Stimulated activated CD4-positive, alpha-beta T cell treated with anti-CD3 and anti-CD28 coated beads, Interleukin-4, amount 100 ng/mL, for 4 hours (primary cell): ENCODE data around the gene LDLR.
"Not testable (repeated sequence)": the region's sequence is repeated elsewhere in the genome, so short reads cannot be mapped to it uniquely, and the experiment has no call there.

ENCODE experiments used
- DNase-seq, 2 experiments: peaks; one replicate each; pipeline ENCODE4 v3.0.0-alpha.2; 2020

LDLR gene

DNA sequence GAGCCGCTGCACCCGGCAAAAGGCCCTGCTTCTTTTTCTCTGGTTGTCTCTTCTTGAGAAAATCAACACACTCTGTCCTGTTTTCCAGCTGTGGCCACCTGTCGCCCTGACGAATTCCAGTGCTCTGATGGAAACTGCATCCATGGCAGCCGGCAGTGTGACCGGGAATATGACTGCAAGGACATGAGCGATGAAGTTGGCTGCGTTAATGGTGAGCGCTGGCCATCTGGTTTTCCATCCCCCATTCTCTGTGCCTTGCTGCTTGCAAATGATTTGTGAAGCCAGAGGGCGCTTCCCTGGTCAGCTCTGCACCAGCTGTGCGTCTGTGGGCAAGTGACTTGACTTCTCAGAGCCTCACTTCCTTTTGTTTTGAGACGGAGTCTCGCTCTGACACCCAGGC lies 17.2 kb downstream of the LDLR start:
- no peak for DNase-seq

DNA sequence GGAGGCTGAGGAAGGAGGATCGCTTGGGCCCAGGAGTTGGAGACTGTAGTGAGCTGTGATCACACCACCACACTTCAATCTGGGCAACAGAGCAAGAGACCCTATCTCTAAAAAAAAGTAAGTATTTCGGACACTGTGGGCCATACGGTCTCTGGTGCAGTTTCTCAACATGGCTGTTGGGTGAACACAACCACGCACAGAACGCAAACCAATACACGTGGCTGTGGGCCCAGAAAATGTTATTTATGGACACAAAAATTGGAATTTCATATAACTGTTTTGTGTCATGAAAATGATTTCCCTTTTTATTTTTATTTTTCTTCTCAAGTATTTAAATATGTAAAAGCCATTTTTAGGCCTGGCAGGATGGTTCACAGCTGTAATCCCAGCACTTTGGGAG lies 19.5 kb downstream of the LDLR start:
- no peak for DNase-seq

DNA sequence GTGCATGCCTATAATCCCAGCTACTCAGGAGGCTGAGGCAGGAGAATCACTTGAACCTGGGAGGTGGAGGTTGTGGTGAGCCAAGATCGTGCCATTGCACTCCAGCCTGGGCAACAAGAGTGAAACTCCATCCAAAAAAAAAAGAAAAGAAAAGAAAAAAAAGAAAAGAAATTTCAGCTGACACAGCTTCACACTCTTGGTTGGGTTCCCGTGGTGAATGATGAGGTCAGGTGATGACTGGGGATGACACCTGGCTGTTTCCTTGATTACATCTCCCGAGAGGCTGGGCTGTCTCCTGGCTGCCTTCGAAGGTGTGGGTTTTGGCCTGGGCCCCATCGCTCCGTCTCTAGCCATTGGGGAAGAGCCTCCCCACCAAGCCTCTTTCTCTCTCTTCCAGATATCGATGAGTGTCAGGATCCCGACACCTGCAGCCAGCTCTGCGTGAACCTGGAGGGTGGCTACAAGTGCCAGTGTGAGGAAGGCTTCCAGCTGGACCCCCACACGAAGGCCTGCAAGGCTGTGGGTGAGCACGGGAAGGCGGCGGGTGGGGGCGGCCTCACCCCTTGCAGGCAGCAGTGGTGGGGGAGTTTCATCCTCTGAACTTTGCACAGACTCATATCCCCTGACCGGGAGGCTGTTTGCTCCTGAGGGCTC lies 22.0 kb downstream of the LDLR start:
- DNase-seq: no peak

DNA sequence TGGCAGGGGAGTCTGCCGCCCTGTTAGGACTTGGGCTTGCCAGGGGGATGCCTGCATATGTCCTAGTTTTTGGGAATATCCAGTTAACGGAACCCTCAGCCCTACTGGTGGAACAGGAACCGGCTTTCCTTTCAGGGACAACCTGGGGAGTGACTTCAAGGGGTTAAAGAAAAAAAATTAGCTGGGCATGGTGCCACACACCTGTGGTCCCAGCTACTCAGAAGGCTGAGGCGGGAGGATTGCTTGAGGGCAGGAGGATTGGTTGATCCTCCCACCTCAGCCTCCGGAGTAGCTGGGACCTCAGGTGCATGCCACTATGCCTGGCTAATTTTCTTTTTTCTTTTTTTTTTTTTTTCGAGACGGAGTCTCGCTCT lies 22.5 kb downstream of the LDLR start:
- no peak for DNase-seq

DNA sequence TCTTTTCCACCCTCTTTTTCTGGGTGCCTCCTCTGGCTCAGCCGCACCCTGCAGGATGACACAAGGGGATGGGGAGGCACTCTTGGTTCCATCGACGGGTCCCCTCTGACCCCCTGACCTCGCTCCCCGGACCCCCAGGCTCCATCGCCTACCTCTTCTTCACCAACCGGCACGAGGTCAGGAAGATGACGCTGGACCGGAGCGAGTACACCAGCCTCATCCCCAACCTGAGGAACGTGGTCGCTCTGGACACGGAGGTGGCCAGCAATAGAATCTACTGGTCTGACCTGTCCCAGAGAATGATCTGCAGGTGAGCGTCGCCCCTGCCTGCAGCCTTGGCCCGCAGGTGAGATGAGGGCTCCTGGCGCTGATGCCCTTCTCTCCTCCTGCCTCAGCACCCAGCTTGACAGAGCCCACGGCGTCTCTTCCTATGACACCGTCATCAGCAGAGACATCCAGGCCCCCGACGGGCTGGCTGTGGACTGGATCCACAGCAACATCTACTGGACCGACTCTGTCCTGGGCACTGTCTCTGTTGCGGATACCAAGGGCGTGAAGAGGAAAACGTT lies 24.0 kb downstream of the LDLR start:
- no peak for DNase-seq

DNA sequence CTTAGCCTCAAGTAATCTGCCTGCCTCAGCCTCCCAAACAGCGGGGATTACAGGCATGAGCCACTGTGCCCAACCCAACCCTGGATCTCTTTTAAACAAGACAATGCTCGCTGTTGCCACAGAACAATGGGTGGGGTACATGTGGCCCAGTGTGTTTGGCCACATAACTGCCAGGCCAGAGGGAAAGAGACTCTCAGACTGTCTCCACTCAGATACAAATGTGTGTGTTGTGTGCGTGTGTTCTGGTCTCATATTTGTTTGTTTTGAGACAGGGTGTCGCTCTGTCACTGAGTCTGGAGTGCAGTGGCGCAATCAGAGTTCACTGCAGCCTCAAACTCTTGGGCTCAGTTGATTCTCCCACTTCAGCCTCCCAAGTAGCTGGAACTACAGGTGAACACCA lies 25.8 kb downstream of the LDLR start:
- no peak for DNase-seq

DNA sequence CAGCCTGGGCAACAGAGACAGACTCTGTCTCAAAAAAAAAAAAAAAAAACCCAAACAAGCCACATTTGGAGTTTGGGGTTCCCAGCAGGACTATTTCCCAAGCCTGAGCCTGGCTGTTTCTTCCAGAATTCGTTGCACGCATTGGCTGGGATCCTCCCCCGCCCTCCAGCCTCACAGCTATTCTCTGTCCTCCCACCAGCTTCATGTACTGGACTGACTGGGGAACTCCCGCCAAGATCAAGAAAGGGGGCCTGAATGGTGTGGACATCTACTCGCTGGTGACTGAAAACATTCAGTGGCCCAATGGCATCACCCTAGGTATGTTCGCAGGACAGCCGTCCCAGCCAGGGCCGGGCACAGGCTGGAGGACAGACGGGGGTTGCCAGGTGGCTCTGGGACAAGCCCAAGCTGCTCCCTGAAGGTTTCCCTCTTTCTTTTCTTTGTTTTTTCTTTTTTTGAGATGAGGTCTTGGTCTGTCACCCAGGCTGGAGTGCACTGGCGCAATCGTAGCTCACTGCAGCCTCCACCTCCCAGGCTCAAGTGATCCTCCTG lies 26.7 kb downstream of the LDLR start:
- no peak for DNase-seq

DNA sequence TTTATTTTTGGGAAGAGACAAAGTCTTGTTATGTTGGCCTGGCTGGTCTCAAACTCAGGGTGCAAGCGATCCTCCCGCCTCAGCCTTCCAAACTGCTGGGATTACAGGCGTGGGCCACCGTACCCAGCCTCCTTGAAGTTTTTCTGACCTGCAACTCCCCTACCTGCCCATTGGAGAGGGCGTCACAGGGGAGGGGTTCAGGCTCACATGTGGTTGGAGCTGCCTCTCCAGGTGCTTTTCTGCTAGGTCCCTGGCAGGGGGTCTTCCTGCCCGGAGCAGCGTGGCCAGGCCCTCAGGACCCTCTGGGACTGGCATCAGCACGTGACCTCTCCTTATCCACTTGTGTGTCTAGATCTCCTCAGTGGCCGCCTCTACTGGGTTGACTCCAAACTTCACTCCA lies 27.2 kb downstream of the LDLR start:
- no peak for DNase-seq

DNA sequence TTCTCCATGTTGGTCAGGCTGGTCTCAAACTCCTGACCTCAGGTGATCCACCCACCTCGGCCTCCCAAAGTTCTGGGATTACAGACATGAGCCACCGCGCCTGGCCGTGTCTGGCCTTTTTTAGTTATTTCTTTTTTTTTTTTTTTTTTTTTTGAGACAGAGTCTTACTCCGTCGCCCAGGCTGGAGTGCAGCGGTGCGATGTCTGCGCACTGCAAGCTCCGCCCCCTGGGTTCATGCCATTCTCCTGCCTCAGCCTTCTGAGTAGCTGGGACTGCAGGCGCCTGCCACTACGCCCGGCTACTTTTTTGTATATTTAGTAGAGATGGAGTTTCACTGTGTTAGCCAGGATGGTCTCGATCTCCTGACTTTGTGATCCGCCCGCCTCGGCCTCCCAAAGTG lies 32.7 kb downstream of the LDLR start:
- DNase-seq: not testable (repeated sequence)

DNA sequence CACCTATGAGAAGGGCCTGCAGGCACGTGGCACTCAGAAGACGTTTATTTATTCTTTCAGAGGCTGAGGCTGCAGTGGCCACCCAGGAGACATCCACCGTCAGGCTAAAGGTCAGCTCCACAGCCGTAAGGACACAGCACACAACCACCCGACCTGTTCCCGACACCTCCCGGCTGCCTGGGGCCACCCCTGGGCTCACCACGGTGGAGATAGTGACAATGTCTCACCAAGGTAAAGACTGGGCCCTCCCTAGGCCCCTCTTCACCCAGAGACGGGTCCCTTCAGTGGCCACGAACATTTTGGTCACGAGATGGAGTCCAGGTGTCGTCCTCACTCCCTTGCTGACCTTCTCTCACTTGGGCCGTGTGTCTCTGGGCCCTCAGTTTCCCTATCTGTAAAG lies 33.9 kb downstream of the LDLR start:
- DNase-seq: no peak

DNA sequence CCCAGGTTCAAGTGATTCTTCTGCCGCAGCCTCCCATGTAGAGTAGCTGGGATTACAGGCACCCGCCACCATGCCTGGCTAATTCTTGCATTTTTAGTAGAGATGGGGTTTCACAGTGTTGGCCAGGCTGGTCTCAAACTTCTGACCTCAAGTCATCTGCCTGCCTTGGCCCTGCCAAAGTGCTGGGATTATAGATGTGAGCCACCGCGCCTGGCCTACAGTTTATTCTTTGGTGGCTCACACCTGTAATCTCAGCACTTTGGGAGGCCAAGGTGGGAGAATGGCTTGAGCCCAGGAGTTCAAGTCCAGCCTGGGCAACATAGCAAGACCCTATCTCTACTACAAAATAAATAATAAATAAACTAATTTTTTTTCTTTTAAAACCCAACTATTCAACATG lies 34.9 kb downstream of the LDLR start:
- not testable (repeated sequence) for DNase-seq

DNA sequence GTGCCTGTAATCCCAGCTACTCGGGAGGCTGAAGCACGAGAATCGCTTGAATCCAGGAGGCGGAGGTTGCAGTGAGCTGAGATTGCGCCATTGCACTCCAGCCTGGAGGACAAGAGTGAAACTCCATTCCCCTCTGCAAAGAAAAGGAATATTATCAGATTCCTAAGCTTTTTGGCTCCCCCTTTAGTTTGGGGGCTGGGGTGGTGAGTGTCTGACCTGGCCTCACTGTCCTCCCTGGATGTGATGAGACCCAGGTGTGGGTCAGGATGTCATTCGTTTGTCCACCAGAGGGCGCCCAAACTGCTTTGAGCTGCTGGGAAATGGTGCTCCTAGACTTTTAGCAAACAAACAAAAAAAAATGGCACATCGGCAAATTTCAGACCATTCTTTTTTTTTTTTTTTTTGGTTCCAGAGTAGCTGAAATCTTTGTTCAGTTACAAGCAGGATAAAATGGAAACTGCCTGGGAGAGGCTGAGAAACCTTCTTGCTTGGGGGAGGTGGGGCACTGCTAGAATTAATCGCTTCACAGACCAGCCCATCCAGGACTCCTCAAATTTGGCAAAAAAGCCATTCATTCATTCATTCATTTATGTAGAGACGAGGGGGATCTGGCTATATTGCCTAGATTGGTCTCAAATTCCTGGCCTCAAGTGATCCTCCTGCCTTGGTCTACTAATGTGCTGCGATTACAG lies 36.9 kb downstream of the LDLR start:
- peak; percentile 59 to 73 for DNase-seq

DNA sequence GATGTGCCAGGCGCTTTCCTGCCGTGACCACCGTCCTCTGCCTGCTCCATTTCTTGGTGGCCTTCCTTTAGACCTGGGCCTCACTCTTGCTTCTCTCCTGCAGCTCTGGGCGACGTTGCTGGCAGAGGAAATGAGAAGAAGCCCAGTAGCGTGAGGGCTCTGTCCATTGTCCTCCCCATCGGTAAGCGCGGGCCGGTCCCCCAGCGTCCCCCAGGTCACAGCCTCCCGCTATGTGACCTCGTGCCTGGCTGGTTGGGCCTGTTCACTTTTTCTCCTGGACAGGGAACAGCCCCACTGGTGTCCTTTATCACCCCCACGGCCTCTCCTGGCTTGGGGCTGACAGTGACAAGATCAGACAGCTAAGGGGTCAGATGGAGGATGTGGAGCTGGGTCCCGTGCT lies 38.6 kb downstream of the LDLR start:
- DNase-seq: no peak

DNA sequence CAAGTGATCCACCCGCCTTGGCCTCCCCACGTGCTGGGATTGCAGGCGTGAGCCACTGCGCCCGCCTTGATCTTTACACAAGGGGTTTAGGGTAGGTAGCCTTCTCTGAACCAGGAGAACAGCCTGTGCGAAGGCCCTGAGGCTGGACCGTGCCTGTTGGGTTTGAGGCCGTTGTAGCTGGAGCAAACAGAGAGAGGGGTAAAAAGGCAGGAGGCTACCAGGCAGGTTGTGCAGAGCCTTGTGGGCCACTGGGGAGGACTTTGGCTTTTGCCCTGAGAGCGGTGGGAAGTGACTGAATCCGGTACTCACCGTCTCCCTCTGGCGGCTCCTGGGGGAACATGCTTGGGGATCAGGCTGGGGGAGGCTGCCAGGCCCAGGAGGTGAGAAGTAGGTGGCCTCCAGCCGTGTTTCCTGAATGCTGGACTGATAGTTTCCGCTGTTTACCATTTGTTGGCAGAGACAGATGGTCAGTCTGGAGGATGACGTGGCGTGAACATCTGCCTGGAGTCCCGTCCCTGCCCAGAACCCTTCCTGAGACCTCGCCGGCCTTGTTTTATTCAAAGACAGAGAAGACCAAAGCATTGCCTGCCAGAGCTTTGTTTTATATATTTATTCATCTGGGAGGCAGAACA lies 41.7 kb downstream of the LDLR start:
- peak; percentile 53 to 60 for DNase-seq

DNA sequence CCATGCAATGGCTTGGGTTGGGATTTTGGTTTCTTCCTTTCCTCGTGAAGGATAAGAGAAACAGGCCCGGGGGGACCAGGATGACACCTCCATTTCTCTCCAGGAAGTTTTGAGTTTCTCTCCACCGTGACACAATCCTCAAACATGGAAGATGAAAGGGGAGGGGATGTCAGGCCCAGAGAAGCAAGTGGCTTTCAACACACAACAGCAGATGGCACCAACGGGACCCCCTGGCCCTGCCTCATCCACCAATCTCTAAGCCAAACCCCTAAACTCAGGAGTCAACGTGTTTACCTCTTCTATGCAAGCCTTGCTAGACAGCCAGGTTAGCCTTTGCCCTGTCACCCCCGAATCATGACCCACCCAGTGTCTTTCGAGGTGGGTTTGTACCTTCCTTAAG lies 42.2 kb downstream of the LDLR start:
- DNase-seq: no peak

DNA sequence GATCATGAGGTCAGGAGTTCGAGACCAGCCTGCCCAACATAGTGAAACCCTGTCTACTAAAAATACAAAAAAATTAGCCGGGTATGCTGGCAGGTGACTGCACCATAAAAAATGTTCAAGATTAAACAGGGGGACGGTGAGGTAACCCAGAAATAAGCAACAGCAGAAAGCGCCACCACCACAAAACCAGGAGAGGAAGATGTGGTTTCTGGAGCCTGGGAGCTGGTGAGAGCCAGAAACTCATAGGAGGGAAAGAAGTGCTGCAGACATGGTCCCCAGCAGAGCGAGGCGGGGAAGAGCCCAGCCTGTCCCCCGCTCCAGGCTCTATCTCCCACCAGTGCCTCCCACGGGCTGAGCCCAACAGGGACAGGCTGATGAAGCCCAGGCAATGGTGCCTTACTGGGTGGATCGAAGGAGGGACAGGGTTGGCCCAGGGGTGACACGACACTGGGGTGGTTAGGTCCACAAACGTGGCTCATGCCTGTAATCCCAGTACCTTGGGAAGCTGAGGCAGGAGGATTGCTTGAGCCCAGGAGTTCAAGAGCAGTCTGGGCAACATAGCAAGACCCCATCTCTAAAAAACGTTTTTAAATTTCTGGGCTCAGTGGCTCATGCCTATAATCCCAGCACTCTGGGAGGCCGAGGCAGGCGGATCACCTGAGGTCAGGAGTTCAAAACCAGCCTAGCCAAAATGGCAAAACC lies 47.3 kb downstream of the LDLR start:
- no peak for DNase-seq

DNA sequence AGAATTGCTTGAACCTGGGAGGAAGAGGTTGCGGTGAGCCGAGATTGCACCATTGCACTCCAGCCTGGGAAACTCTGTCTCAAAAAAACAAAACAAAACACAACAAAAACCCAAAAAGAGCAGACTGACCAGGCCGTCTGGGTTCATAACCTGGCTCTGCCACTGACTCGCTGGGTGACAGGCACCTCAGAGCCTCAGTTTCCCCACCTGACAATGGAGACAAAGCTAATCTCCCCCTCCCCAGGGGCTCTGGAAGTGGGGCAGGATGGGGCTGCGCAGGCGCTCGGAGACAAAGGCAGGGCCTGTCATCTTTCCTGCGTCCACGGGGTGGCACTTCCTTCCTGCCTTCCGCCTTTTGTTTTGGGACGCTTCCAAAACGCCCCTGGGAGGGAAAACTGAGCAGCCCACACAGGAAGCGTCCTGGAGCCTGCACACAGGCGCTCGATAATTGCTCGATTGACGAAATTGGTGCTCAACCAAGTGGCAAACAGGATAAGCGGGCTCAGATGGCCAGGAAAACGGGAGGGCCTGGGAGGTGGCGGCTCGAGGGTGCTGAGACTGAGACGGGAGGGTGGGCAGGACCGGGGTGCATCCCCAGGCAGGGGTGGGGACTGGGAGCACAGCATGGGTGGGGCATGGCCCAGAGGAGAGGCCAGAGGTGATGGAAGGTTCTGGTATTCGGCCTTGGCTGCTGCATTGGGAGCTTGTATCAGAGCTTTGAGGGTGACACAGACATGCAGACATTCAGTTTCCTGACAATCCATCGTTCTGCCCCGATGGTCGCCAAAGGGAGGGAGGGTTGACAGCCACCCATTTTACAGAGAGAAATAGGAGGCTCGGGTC lies 48.5 kb downstream of the LDLR start:
- peak; percentile 25 to 36 for DNase-seq

DNA sequence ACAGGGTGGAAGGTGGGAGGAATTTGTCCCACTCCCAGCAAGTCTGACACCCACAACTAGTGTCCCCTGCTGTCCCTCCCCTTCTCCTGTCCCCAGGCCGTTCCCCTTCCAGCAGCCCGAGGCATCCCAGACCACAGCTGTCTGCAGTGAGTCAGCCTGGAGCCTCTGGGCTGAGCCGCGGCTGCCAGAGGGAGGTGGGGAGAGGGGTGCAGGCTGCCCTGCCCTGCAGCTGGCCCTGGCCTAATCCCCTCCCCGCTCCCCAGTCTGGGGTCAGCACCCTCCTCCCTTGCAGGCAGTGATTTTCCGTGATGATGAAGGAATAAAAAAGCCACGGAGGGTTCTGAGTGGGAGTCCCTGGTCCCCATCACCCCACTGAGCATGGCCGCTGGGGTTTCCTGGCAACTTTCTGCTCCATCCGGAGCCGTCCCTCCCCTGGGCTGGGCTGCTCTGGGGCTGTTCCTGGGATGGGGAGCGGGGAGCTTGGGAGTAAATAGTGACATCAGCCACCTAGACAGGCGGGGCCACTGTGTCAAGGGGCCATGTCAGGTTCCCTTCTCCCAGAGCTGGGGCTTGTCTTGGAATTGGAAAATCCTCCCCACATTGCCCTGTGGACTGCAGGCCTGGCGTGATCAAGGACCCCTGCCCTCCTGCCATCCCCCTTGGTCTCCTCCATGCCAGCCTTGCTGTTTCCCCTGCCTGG lies 49.5 kb downstream of the LDLR start:
- no peak for DNase-seq

DNA sequence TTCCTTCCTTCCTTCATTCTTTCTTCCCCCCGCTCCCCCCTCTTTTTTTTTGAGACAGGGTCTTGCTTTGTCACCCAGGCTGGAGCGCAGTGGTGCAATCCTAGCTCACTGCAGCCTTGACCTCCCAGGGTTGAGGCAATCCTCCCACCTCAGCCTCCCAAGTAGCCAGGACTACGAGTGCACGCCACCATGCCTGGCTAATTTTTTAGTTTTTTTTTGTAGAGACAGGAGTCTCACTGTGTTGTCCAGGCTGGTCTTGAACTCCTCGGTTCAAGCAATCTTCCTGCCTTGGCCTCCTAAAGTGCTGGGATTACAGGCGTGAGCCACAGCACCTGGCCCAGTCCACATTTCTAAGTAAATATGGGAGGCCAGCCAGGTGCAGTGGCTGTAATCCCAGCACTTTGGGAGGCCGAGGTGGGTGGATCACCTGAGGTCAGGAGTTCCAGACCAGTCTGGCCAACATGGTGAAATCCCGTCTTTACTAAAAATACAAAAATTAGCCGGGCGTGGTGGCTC lies 50.8 kb downstream of the LDLR start:
- DNase-seq: not testable (repeated sequence)

DNA sequence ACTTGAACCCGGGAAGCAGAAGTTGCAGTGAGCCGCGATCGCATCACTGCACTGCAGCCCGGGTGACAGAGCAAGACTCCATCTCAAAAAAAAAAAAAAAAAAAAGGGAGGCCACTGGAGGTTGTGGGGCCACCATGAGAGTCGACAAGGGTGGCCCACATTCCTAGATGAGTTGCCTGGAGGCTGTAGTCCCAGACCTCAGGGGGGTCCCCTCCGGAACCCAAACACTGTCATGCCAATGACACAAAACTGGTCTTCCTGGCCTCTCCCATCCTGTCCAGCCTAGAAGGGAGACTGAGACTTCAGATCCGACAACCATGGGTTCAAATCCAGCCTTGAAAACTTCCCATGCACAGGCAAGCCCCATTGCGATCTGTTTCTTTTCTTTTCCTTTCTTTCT lies 51.6 kb downstream of the LDLR start:
- no peak for DNase-seq

DNA sequence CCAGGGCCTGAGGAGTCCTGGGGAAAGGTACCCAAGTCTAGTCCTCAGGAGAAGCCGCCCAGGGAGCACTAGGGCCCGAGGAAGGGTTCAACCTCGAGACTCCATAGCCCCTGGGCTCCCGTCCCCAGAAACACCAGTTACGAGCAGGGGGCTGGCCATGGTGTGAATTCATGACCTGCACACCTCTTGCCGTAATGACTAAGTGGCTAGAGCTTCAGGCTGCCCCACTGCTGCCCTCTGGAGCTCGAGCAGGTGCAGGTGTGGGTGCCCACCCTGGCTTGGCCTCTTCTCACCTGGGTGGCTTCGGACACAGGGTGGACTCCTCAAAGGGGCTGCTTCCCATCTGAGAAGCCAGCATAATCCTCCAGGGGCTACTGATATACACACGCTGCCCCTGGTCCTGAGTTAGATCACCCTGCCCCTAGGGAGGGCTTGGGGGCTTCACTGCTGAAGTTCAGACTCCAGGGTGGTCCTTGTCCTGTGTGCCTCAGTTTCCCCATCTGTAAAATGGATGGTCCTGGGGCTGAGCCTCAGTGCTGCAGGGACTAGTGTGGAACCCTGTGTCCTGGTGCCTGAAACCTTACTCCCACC lies 52.8 kb downstream of the LDLR start:
- no peak for DNase-seq
